Urinary bladder (tissue), 4 donors: ENCODE data around the gene TCOF1. TPM values are rescaled to one million over a fixed set of nuclear protein-coding genes. Genes with fewer than 3 reads are reported as not detected.

Experiments used
- DNase-seq: peaks from one replicate; pipeline ENCODE4 v3.0.0-alpha.2; 2015; ENCODE audit errors: extremely low spot score
- H3K27ac ChIP-seq: one replicate; pipeline ENCODE4 v1.5.1; 2013; ENCODE audit warnings: low read depth, mild to moderate bottlenecking, moderate library complexity
- H3K36me3 ChIP-seq: one replicate; pipeline ENCODE4 v1.6.1; 2013; ENCODE audit warnings: mild to moderate bottlenecking, moderate library complexity; ENCODE audit not compliant: insufficient read depth
- H3K4me1 ChIP-seq: one replicate; pipeline ENCODE4 v1.6.1; 2013; ENCODE audit warnings: mild to moderate bottlenecking, moderate library complexity; ENCODE audit not compliant: insufficient read depth
- H3K4me3 ChIP-seq: one replicate; pipeline ENCODE4 v1.5.1; 2013; ENCODE audit warnings: low read depth, low read length
- WGBS: extraction: QIAGEN DNeasy Blood & Tissue Kit; methylation state at CpG from one replicate; pipeline ENCODE4 v1.1.7; 2013; 5-methylcytosine and 5-hydroxymethylcytosine counted together
- polyA plus RNA-seq: library from polyadenylated mRNA; stranded (reverse); fragments of 200-250 nt; gene quantifications from one replicate; pipeline ENCODE4 v1.2.3, GENCODE V29; 2013
- total RNA-seq: library from RNA; depleted of rRNA; stranded (reverse); fragments of >200 nt; gene quantifications from one replicate; pipeline ENCODE4 v1.2.3, GENCODE V29; 2014
- donor health status: healthy with polysubstance abuse.
- donor health status: healthy.

TCOF1 gene
- total and polyA plus RNA-seq, 2 donors: 11.9 to 22.8 TPM

DNA sequence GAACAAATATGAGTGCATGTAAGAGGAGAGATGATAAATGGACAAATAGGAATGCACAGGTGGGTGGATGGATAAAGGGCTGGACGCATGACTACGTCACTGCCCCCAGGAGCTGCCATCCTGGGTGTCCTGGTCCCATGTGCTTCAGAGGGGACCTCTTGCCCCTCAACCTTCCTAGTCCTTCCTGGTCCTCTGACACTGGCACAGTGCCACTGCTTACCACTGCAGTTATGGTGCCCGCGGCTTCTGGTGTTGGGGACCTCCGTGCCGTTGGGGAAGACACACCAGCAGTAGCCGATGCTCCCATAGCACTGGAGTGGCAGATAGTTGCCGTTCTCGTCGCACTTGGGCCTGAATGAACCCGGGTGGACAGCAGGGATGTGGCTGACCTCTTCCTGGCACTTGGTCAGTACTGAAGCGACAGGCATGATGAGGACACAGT is 45.4 kb downstream of the TCOF1 start:
- Histone ChIP-seq H3K4me1 (no peaks in the 10 kb centered on the region), H3K27ac (no peak overlapping the region), H3K36me3 (peaks cover 2% of the 10 kb centered on the region), H3K4me3 (no peak overlapping the region)
- no peak for DNase-seq
- 93% methylated on average over 12 of the region's 12 CpGs for WGBS

DNA sequence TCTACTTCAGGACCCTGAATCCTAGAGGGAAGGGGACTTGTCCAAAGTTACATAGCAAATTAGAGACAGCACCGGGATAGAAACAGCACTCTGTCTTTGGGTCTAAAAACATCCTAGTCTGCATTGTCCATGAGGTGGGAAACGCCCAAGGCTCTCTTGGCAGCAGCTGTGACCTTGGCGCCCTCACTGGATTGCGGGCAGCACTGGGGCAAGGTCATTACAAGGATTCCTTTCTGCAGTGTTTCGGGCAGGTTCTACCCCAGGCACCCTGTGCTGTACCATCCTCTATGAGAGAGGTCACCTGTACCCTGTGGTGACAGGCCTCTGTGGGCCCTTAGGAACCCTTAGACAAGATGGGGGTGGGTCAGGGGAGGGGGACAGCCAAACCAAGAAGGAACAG is 46.6 kb downstream of the TCOF1 start:
- no peak for DNase-seq
- 87% methylated on average over 5 of the region's 5 CpGs for WGBS
- no peaks in the 10 kb centered on the region for H3K4me1 ChIP-seq
- H3K27ac ChIP-seq: no peak overlapping the region
- no peak overlapping the region for H3K4me3 ChIP-seq
- peaks cover 2% of the 10 kb centered on the region for H3K36me3 ChIP-seq

DNA sequence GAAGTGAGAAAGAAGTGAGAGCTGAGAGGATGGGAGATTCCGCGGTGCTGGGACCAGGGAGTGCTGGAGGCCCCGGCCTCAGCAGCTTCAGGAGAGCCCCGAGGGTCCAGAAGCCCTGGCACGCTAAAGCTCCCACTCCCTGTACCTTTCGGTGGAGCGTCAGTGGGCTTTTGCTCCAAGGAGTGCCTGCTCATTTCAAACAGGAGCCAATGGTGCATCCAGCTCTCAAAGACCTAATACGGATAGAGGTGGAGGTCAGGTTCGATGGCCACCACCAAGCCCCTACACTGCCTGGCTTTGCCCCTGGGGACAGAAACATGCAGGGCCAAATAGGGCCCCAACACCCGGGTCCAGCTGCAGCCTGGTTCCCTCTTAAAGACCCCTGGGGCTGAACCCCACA is 47.0 kb downstream of the TCOF1 start:
- no peak overlapping the region for H3K27ac ChIP-seq
- H3K4me1 ChIP-seq: no peaks in the 10 kb centered on the region
- no peak overlapping the region for H3K4me3 ChIP-seq
- H3K36me3 ChIP-seq: peaks cover 2% of the 10 kb centered on the region
- no peak for DNase-seq
- 92% methylated on average over 10 of the region's 10 CpGs for WGBS

DNA sequence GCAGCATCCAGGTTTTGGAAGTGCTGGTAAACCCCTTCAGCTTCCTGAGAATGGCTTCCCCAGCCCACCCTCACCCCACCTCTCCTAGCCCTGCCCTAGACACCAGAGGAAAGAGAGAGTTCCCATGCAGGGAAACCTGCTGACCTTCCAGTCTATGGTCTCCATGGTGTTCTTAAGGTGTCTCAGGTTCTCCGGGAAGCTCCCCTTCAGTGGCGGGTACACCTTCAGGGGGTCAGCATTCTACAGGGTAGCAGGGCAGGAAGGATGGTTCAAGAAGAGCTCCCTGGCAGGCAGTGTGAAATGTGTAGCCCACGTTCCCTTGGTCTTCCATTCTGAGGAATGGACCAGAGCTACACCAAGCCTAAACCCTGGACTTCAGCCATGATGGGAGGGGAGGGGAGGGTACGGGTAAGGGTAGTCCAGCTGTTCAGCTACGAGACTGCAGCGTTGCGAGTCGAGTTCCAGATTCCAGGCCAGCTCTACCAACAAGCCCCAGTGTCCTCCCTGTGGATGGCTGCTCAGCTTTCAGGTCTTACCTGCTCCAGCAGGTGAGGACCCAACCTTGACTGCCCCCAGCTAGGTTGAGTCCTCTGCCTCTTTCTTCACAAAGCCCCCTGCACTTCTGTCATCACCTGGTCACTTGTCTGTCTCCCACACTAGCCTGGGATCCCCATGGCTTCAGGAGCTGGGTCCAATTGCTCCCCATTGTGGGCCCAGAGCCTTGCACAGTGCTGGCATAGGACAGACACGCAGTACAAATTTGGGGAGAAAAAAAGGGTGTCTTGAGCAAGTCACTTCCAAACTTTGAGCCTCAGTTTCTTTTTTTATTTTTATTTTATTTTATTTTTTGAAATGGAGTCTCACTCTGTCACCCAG is 47.7 kb downstream of the TCOF1 start:
- DNase-seq: no peak
- H3K36me3 ChIP-seq: no peaks in the 10 kb centered on the region
- no peak overlapping the region for H3K27ac ChIP-seq
- WGBS: 71% methylated on average over 9 of the region's 9 CpGs
- no peak overlapping the region for H3K4me3 ChIP-seq
- H3K4me1 ChIP-seq: no peaks in the 10 kb centered on the region

DNA sequence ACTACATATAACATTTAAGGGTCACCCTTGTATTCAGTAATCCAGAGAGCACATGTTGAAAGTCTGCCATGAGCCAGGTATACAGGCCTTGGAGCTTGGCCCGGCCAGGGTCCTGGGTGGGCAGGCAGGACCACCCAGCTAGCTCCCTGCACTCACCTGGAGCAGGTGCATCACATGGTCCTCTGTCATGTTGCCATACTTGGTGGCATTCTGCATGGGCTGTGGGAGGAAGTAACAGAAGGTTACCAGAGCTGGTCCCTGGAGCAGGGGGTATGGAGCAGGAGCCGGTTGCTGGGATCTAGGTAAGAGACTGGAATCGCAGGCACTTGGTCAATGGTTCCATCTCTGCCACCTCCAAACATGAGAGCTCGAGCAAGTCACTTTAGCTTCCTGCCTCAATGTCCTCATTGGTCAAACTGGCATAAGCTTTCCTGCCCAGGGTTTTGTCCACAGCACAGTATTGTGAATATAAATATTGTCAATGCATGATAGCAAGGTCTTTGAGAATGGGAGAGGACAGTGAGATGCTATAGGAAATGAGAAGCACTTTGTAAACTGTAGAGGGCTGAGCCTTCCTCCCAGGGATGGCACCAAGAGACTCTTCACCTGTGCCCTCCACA is 48.7 kb downstream of the TCOF1 start:
- Histone ChIP-seq H3K4me1 (no peaks in the 10 kb centered on the region), H3K36me3 (no peaks in the 10 kb centered on the region), H3K4me3 (no peak overlapping the region), H3K27ac (no peak overlapping the region)
- 86% methylated on average over 4 of the region's 4 CpGs for WGBS
- DNase-seq: no peak

DNA sequence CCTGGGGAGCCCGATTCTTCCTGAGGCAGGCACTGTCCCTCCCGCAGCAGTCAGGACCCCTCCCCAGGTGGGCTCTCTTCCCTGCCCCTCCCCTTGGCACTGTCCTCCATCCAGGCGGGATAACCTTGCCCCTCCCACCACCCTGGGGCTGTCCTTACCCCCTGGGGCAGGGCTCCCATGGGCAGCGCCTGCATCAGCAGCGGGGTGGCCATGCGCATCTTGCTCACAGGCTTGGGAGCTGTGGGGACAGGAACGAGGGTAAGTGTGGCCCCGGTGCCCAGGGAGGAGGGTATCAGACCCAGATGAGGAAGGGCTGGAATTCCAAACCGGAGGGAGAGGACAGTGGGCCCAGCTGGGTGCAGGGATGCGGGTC is 49.2 kb downstream of the TCOF1 start:
- WGBS: 80% methylated on average over 10 of the region's 10 CpGs
- no peaks in the 10 kb centered on the region for H3K4me1 ChIP-seq
- DNase-seq: no peak
- H3K4me3 ChIP-seq: no peak overlapping the region
- H3K36me3 ChIP-seq: no peaks in the 10 kb centered on the region
- H3K27ac ChIP-seq: no peak overlapping the region

DNA sequence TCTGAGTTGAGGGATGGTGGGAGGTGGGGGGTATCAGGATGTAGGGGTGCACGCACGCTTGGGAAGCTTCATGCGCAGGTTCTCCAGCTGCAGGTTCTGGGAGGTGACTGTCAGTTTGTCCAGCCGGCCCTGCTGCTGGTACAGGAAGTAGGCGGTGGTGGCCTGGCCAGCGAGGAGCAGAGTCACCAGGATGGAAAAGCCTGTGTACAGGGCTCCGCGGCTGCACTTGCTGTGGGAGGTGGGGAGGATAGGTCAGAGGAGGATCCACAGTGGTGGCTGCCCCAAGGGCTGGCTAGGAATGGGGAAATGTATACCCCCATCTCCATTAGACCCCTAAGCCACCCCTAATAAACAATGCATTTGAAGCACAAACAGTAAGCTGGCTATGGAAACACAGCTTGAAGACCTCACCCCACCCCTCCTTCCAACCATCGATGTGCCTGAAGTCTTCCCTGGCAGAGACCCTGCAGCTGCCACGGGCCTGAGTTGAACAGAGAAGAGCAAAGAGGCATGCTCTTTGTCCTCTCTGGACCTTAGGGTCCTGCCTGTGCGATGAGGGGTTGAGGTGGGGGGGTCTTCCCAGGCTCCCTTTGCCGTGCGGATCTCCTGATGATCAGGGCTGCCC is 49.7 kb downstream of the TCOF1 start:
- no peaks in the 10 kb centered on the region for H3K36me3 ChIP-seq
- DNase-seq: no peak
- H3K4me1 ChIP-seq: no peaks in the 10 kb centered on the region
- no peak overlapping the region for H3K4me3 ChIP-seq
- H3K27ac ChIP-seq: no peak overlapping the region
- WGBS: 71% methylated on average over 13 of the region's 13 CpGs

DNA sequence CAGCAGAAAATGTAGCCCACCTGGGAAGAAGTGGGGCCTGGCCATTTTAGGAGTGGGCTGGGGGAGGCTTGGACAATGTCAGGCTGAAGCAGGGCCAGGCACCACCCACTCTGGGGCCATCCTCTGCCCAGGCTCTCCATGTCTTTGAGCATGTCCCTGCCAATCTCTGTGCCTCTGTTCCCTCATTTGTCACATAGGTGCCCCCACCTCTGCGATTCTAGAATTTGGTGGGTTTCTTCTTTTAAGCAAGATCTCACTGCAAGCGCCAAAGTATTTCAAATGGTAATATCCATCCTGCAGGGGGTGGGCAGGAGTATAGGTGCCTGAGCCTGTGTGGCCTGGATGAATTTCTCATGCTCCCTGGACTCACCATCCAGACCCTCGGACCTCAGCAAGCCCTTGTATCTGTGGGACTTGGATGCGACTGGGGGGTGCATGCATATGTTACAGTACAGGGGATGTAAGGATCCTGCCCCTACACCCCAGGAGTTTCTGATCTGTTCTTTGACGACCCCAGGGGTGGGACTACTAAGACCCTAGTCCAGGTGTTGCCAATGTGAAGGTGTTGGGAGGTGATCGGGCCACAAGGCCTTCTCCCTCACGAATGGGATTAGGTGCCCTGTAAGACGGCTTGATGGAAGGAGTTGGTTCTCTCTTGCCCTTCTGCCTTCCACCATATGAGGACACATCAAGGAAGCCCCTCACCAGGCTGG is 50.9 kb downstream of the TCOF1 start:
- H3K4me3 ChIP-seq: no peak overlapping the region
- no peak overlapping the region for H3K27ac ChIP-seq
- WGBS: 94% methylated on average over 8 of the region's 8 CpGs
- no peak for DNase-seq
- no peaks in the 10 kb centered on the region for H3K36me3 ChIP-seq
- H3K4me1 ChIP-seq: no peaks in the 10 kb centered on the region

DNA sequence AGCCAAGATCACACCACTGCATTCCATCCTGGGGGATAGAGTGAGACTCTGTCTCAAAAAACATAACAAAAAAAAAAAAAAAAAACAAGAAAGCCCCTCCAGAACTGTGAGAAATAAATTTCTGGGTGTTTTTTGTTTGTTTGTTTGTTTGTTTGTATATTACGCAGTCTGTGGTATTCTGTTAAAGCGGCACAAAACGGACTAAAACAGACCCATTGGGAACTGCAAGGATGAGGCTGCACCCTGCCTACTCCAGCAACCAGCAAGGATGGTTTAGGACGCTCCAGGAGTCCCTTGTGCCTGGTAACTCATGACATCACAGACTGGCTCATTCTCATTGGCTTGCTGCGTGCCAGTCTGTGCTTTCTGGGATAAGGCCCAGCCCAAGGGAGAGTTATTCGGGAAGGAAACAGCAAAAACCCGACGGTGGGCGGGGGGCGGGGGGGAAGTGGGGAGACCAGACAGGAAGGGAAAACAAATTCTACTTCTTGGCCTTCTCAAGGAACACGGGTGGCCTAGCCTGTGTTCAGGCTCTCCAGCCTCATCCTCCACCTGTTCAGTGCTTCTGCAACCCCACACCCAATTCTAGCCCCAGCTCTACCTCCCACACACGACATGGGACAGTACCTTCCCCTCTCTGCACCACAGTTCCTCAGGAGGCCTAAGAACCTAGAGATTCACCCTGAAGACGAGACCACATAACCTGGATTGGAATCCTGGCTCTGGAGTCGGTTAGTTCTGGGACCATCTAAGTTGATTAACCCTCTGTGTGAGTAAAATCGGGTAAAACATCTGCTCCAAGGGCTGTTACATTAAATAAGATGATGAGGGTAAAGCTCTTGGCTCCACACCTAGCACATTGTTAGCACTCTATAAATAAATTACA is 52.4 kb downstream of the TCOF1 start:
- H3K4me3 ChIP-seq: peak overlapping the region; percentile 7
- H3K27ac ChIP-seq: peak overlapping the region; percentile 82
- no peak for DNase-seq
- H3K4me1 ChIP-seq: no peaks in the 10 kb centered on the region
- 11% methylated on average over 15 of the region's 15 CpGs for WGBS
- H3K36me3 ChIP-seq: no peaks in the 10 kb centered on the region

DNA sequence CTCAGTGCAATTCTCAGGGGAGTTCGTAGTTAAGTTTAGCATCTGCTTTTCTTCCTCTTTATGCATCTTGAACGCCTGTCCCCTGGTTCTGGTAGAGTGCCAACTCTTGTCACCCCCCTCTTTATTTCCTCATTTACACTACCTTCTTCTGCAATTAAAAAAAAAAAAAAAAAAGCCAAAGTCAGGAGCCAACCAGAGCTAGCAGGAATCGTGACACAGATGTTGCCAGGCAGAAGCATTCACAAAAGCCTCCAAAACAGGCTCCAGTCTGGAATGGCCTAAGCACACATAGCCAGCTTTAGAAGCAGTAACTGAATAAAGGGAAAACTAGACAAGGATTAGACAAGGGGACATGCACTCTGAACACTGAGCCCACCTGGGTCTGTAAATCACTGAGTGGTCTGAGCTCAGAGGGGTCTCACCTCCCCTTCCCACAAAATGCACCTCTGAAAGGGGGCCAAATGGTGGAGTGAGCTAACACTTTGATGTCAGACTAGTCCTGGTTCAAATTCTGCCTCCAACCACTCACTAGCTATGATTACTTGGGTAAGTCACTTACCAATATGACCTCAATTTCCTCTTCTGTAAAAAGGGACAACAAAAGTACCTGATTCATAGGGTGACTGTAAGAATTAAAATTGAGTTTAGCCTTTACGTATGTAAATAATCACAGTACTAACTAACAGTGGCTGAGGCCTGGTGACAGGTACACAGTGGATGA is 53.2 kb downstream of the TCOF1 start:
- DNase-seq: no peak
- Histone ChIP-seq H3K4me3 (peak overlapping the region; percentile 28), H3K36me3 (no peaks in the 10 kb centered on the region), H3K4me1 (no peaks in the 10 kb centered on the region), H3K27ac (peak overlapping the region; percentile 6)
- WGBS: 27% methylated on average over 4 of the region's 4 CpGs

DNA sequence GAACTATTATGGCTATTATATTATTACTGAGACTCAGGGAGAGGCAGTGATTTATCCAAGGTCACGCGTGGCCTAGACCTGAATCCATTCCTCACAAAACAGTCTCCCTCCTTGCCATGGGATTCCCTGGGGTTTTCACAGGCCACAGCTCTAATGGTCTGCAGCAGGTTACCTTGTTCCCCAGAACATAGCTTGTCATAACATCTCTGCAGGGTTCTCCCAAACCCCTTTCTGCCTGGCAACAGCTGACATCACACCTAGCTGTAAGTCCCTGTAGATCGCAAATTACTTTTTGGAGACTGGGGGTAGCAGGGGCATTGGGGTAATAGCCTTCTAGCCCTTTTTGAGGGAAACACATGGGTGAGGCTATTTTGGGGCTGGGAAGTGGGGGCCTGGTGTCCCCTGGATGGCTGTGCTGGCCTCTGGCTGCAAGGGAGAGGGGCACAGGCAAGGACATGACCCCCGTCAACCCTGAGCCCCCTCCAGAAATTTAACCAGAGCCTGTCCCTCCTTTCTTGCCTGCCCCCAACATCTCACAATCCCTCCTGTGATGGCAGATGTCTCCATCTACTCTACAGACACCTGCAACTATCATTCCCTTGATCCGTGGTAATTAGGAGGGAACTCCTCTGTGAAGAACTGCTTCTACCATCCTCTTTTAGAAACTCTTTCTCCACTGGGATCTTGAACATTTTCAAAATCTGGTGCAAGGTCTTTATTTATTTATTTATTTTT is 53.9 kb downstream of the TCOF1 start:
- no peaks in the 10 kb centered on the region for H3K4me1 ChIP-seq
- no peaks in the 10 kb centered on the region for H3K36me3 ChIP-seq
- 85% methylated on average over 5 of the region's 5 CpGs for WGBS
- H3K4me3 ChIP-seq: peak overlapping the region; percentile 28
- peak overlapping the region; percentile 84 for H3K27ac ChIP-seq
- no peak for DNase-seq
